MM.1S (cell line): ENCODE data around the gene HOXA6.

Experiments
- DNase-seq: peaks from one replicate; pipeline ENCODE4 v3.0.0-alpha.2; 2015
- H2AFZ ChIP-seq: fragments of 300-600 bp; sonication (generic); 2 replicates; pipeline ENCODE4 v1.6.0; 2016; ENCODE audit warnings: antibody characterized with exemption, low read length
- H3F3A ChIP-seq: fragments of 300-600 bp; sonication (generic); 2 replicates; pipeline ENCODE4 v1.6.1; 2016; ENCODE audit warnings: mild to moderate bottlenecking, antibody characterized with exemption, low read length, moderate library complexity, mixed read lengths; ENCODE audit not compliant: insufficient read depth
- H3K27ac ChIP-seq: fragments of 300-600 bp; sonication (generic); 2 replicates; pipeline ENCODE4 v1.5.1; 2016; ENCODE audit warnings: mild to moderate bottlenecking, low read length
- H3K27me3 ChIP-seq: fragments of 300-600 bp; sonication (generic); replicated peaks from 2 replicates; pipeline ENCODE4 v1.6.0; 2016; ENCODE audit warnings: low read length; ENCODE audit not compliant: insufficient read depth
- H3K36me3 ChIP-seq: fragments of 300-600 bp; sonication (generic); replicated peaks from 2 replicates; pipeline ENCODE4 v1.6.1; 2016; ENCODE audit warnings: mild to moderate bottlenecking, low read length, mixed read lengths; ENCODE audit not compliant: insufficient read depth
- H3K4me1 ChIP-seq: fragments of 300-600 bp; sonication (generic); 2 replicates; pipeline ENCODE4 v1.6.1; 2016; ENCODE audit warnings: low read length, mixed read lengths
- H3K4me2 ChIP-seq: fragments of 300-600 bp; sonication (generic); 2 replicates; pipeline ENCODE4 v1.6.0; 2016; ENCODE audit warnings: low read depth, low read length
- H3K4me3 ChIP-seq: fragments of 300-600 bp; sonication (generic); 2 replicates; pipeline ENCODE4 v1.5.1; 2016; ENCODE audit warnings: low read length, mixed read lengths
- H3K79me2 ChIP-seq: fragments of 300-600 bp; sonication (generic); 2 replicates; pipeline ENCODE4 v1.6.1; 2016; ENCODE audit warnings: mixed run types, low read length, mixed read lengths
- H3K9ac ChIP-seq: fragments of 300-600 bp; sonication (generic); 2 replicates; pipeline ENCODE4 v1.6.1; 2016; ENCODE audit warnings: low read length, mixed read lengths
- H3K9me2 ChIP-seq: fragments of 300-600 bp; sonication (generic); replicated peaks from 2 replicates; pipeline ENCODE4 v1.6.1; 2016; ENCODE audit warnings: mild to moderate bottlenecking, low read length, mixed read lengths; ENCODE audit not compliant: insufficient read depth
- H3K9me3 ChIP-seq: fragments of 300-600 bp; sonication (generic); replicated peaks from 2 replicates; pipeline ENCODE4 v1.6.1; 2016; ENCODE audit warnings: mild to moderate bottlenecking, low read length, mixed read lengths; ENCODE audit not compliant: insufficient read depth
- H4K20me1 ChIP-seq: fragments of 300-600 bp; sonication (generic); 2 replicates; pipeline ENCODE4 v1.6.1; 2016; ENCODE audit warnings: mild to moderate bottlenecking, low read length, moderate library complexity, mixed read lengths; ENCODE audit not compliant: insufficient read depth
- CTCF ChIP-seq: fragments of 300-600 bp; sonication (generic); IDR thresholded peaks from 2 replicates; pipeline ENCODE4 v1.5.1; 2016; ENCODE audit warnings: antibody characterized with exemption, low read length, mixed read lengths
- EZH2 ChIP-seq: fragments of 300-600 bp; sonication (generic); optimal IDR thresholded peaks from 2 replicates; pipeline ENCODE3; 2017; ENCODE audit warnings: low read depth, mild to moderate bottlenecking, antibody characterized with exemption, low read length, mixed read lengths
- EZH2phosphoT487 ChIP-seq: fragments of 300-600 bp; sonication (generic); IDR thresholded peaks from 2 replicates; pipeline ENCODE4 v1.6.1; 2018; ENCODE audit warnings: antibody characterized with exemption, low read length

HOXA6 gene

GRCh38 chr7:27150568-27151340, 3.2 kb upstream of the HOXA6 start:
- no peaks in the 10 kb centered on the region for H3F3A ChIP-seq
- H3K9me3 ChIP-seq, result no peaks in the 10 kb centered on the region
- peak overlapping the region; percentile 61 for H3K4me3 ChIP-seq
- peaks cover 82% of the 10 kb centered on the region for H3K27me3 ChIP-seq
- H3K9ac ChIP-seq, result no peak overlapping the region; the same call in 1 of the 2 replicates
- no peaks in the 10 kb centered on the region for H3K9me2 ChIP-seq
- H3K4me1 ChIP-seq, result peaks cover 7% of the 10 kb centered on the region; the same call in 1 of the 2 replicates
- H3K27ac ChIP-seq, result no peak overlapping the region
- H3K4me2 ChIP-seq, result peak overlapping the region; percentile 96
- H3K36me3 ChIP-seq, result no peaks in the 10 kb centered on the region
- H4K20me1 ChIP-seq, result no peaks in the 10 kb centered on the region
- no peaks in the 10 kb centered on the region for H3K79me2 ChIP-seq
- peak; percentile 68 for DNase-seq
- TF ChIP-seq EZH2, result no peak
- peak; percentile 85 for TF ChIP-seq CTCF
- H2AFZ ChIP-seq, result peak overlapping the region; percentile 64

GRCh38 chr7:27149842-27150567, 2.4 kb upstream of the HOXA6 start:
- no peak overlapping the region; the same call in 1 of the 2 replicates for H3K9ac ChIP-seq
- peak overlapping the region; percentile 61 for H3K4me3 ChIP-seq

GRCh38 chr7:27148756-27149641, 1.4 kb upstream of the HOXA6 start:
- Histone ChIP-seq H3K36me3 (no peaks in the 10 kb centered on the region), H3K79me2 (no peaks in the 10 kb centered on the region), H3K27me3 (peaks cover 65% of the 10 kb centered on the region), H4K20me1 (no peaks in the 10 kb centered on the region), H3K9me3 (no peaks in the 10 kb centered on the region), H3K27ac (no peak overlapping the region), H3F3A (no peaks in the 10 kb centered on the region), H3K4me2 (no peak overlapping the region), H3K9ac (no peak overlapping the region), H3K9me2 (no peaks in the 10 kb centered on the region), H3K4me3 (no peak overlapping the region), H2AFZ (no peak overlapping the region), H3K4me1 (peaks cover 7% of the 10 kb centered on the region; the same call in 1 of the 2 replicates)
- no peak for DNase-seq
- no peak for TF ChIP-seq CTCF
- TF ChIP-seq EZH2, result no peak
- no peak for TF ChIP-seq EZH2phosphoT487

More at GRCh38 chr7:27149842-27150567, 2.4 kb upstream of the HOXA6 start:
- H3K9me2 ChIP-seq, result no peaks in the 10 kb centered on the region
- H3K4me2 ChIP-seq, result peak overlapping the region; percentile 96
- no peaks in the 10 kb centered on the region for H4K20me1 ChIP-seq
- no peaks in the 10 kb centered on the region for H3K79me2 ChIP-seq
- H3K27ac ChIP-seq, result no peak overlapping the region
- H2AFZ ChIP-seq, result peak overlapping the region; percentile 64
- no peak for TF ChIP-seq CTCF
- no peaks in the 10 kb centered on the region for H3K9me3 ChIP-seq
- H3K27me3 ChIP-seq, result peaks cover 75% of the 10 kb centered on the region
- no peaks in the 10 kb centered on the region for H3K36me3 ChIP-seq
- H3F3A ChIP-seq, result no peaks in the 10 kb centered on the region
- no peak for DNase-seq
- H3K4me1 ChIP-seq, result peaks cover 7% of the 10 kb centered on the region; the same call in 1 of the 2 replicates
